Spinal cord (tissue), 10 donors: ENCODE data around the gene NARS2. TPM values are rescaled to one million over a fixed set of nuclear protein-coding genes. Genes with fewer than 3 reads are reported as not detected.

ENCODE experiments used
- DNase-seq, 6 donors: peaks; one replicate each; pipeline versions ENCODE4 v3.0.0 to v3.0.0-alpha.2; 2013 to 2015; ENCODE audit warnings: low spot score in 6 of 6, low read depth in 4 of 6
- H3K27ac ChIP-seq: one replicate; pipeline ENCODE4 v1.5.1; 2013; ENCODE audit warnings: low read depth, low read length, control low read depth
- H3K27me3 ChIP-seq: one replicate; pipeline ENCODE4 v1.6.1; 2013; ENCODE audit warnings: low read length; ENCODE audit not compliant: control insufficient read depth, insufficient read depth
- H3K36me3 ChIP-seq: one replicate; pipeline ENCODE4 v1.6.1; 2013; ENCODE audit warnings: low read length; ENCODE audit not compliant: control insufficient read depth, insufficient read depth
- H3K4me1 ChIP-seq: one replicate; pipeline ENCODE4 v1.6.1; 2013; ENCODE audit warnings: low read length; ENCODE audit not compliant: control insufficient read depth, insufficient read depth
- H3K4me3 ChIP-seq: one replicate; pipeline ENCODE4 v1.5.1; 2013; ENCODE audit warnings: low read depth, low read length, control low read depth
- H3K9me3 ChIP-seq: one replicate; pipeline ENCODE4 v1.6.1; 2013; ENCODE audit warnings: low read length; ENCODE audit not compliant: control insufficient read depth, insufficient read depth
- WGBS: methylation state at CpG from one replicate; pipeline ENCODE4 v1.1.5; 2013; ENCODE audit warnings: missing lambda C conversion rate; ENCODE audit not compliant: insufficient coverage; 5-methylcytosine and 5-hydroxymethylcytosine counted together
- polyA plus RNA-seq, 2 donors: library from polyadenylated mRNA; unstranded; fragments of 120-200 nt; gene quantifications; one replicate each; pipeline ENCODE4 v1.2.1, GENCODE V29; 2013; ENCODE audit not compliant: insufficient read length in 2 of 2
- total RNA-seq, 2 donors: library from RNA; depleted of rRNA in 1 of 2; stranded (reverse); fragments of 120-200 nt in 1 of 2; fragments of >200 nt in 1 of 2; gene quantifications; one replicate each; pipeline versions ENCODE4 v1.2.3 to v1.2.4, GENCODE V29; 2013 to 2014
- donor health status: healthy.

Gene NARS2
- total and polyA plus RNA-seq, 4 donors = 27.5 to 34.0 (median 30.6) TPM

DNA sequence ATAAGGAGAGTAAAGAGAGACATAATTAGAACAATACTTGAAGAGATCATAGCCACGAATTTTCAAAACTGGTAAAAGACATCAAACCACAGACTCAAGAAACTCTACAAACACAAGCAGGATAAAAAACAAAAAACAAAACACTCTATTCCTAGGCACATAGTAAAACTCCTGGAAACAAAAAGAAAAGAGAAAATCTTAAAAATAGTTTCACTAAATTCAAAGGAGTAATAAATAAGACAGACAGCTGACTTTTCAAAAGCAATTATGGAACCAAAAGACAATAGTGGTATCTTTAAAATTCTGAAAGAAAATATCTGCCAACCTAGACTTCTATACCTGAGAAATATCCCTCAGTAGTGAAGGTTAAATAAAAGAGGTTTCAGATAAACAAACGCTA lies 9.2 kb upstream of the NARS2 start:
- Histone ChIP-seq H3K36me3 (no peaks in the 10 kb centered on the region), H3K4me1 (no peaks in the 10 kb centered on the region), H3K27ac (no peak overlapping the region), H3K27me3 (no peaks in the 10 kb centered on the region), H3K9me3 (peaks cover 14% of the 10 kb centered on the region), H3K4me3 (no peak overlapping the region)
- DNase-seq = no peak
- no CpG with 5 or more reads among the region's 2 CpGs for WGBS

DNA sequence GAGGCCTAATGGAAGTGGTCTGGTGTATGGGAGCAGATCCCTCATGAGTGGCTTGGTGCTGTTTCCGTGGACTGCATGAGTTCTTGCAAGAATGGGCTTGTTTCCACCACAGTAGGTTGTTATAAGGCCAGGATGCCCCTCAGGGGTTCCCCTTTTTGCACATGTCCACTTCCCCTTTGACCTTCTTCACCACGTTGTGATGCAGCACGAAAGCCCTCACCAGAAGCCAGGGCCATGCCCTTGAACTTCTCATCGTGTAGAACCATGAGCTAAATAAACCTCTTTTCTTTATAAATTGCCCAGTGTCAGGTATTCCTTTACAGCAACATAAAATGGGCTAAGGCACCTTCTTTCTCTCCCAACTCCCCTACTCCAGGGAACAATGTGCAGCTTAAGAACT lies 2.8 kb upstream of the NARS2 start:
- H3K27ac ChIP-seq = no peak overlapping the region
- no peaks in the 10 kb centered on the region for H3K27me3 ChIP-seq
- H3K4me1 ChIP-seq = peaks cover 8% of the 10 kb centered on the region
- 83% methylated on average over 4 of the region's 4 CpGs for WGBS
- H3K4me3 ChIP-seq = no peak overlapping the region
- H3K36me3 ChIP-seq = peaks cover 2% of the 10 kb centered on the region
- no peak for DNase-seq
- H3K9me3 ChIP-seq = peaks cover 2% of the 10 kb centered on the region

DNA sequence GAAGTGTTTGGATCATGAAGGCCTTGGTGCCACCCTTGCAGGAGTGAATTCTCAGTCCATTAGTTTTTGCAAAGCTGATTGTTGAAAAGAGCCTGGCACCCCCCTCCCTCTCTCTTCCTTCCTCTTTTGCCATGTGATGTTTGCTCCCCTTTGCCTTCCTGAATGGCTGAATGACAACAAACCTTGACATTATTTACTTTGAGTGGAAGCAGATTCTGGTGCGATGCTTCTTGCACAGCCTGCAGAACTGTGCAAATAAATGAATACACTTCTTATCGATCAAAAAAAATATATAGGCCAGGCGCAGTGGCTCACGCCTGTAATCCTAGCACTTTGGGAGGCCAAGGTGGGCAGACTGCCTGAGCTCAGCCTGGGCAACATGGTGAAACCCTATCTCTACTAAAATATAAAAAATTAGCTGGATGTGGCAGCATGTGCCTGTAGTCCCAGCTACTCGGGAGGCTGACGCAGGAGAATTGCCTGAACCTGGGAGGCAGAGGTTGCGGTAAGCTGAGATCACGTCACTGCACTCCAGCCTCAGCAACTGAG lies 2.0 kb upstream of the NARS2 start:
- no peak overlapping the region for H3K27ac ChIP-seq
- no peak for DNase-seq
- no peaks in the 10 kb centered on the region for H3K9me3 ChIP-seq
- WGBS = 98% methylated on average over 6 of the region's 8 CpGs
- H3K4me1 ChIP-seq = peaks cover 8% of the 10 kb centered on the region
- peaks cover 2% of the 10 kb centered on the region for H3K36me3 ChIP-seq
- no peak overlapping the region for H3K4me3 ChIP-seq
- H3K27me3 ChIP-seq = no peaks in the 10 kb centered on the region

DNA sequence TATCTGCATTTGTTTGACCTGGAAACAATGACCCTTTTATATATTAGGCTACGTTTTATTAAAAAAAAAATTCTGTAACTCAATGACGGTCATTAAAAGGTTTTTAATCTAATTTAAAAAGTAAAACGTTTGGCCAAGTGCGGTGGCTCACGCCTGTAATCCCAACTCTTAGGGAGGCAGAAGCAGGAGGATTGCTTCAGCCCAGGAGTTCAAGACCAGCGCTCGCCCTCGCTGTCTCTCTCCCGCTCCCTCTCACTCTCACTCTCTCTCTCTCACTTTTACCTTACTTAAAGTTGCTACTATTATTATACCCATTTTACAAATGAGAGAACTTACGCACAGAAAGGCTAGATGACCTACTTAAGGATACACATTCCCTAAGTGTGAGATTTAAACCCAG lies 814 bp upstream of the NARS2 start:
- peak overlapping the region; percentile 88 for H3K27ac ChIP-seq
- no peak for DNase-seq
- WGBS = 34% methylated on average over 6 of the region's 10 CpGs
- H3K4me1 ChIP-seq = peaks cover 8% of the 10 kb centered on the region
- no peaks in the 10 kb centered on the region for H3K27me3 ChIP-seq
- peak overlapping the region; percentile 83 for H3K4me3 ChIP-seq
- H3K9me3 ChIP-seq = no peaks in the 10 kb centered on the region
- peaks cover 3% of the 10 kb centered on the region for H3K36me3 ChIP-seq

DNA sequence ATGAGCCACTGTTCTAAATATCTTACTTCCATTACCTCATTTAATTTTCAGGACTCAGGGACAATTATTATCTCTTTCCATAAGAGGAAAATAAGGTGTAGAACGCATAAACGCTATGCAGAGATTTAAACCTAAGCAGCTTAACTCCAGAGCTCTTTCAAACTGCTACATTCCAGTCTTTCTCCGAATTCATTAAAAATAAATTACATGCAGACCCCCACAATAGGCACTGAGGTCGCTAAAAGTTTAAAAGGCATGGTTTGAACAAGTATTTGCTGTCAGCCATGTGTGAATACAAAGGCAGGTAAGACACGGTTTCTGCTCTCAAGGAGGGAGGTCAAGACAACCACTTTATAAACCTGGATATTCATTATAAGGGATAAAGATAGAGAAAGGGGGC lies 983 bp downstream of the NARS2 start:
- no peak for DNase-seq
- peak overlapping the region; percentile 83 for H3K4me3 ChIP-seq
- H3K27me3 ChIP-seq = no peaks in the 10 kb centered on the region

DNA sequence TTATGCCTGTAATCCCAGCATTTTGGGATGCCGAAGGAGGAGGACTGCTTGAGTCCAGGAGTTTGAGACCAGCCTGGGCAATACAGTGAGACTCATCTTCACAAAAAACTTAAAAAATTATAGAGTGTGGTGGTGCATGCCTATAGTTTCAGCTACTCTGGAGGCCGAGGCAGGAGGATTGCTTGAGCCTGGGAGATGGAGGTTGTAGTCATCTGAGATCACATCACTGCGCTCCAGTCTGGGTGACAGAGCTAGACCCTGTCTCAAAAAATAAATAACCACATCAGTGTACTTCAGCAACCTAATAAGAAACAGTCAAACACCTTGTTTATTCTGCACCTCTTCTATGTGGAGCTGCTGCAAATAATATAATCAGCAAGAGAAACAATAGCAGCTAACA lies 1.4 kb downstream of the NARS2 start:
- Histone ChIP-seq H3K9me3 (no peaks in the 10 kb centered on the region), H3K4me3 (no peak overlapping the region), H3K4me1 (peaks cover 8% of the 10 kb centered on the region), H3K27me3 (no peaks in the 10 kb centered on the region), H3K36me3 (peaks cover 6% of the 10 kb centered on the region), H3K27ac (no peak overlapping the region)
- no peak for DNase-seq
- WGBS = no CpG with 5 or more reads among the region's 3 CpGs

More for the DNA sequence above, 983 bp downstream of the NARS2 start:
- WGBS = 0% methylated on average over 1 of the region's 5 CpGs
- H3K9me3 ChIP-seq = no peaks in the 10 kb centered on the region
- H3K27ac ChIP-seq = no peak overlapping the region
- H3K36me3 ChIP-seq = peaks cover 6% of the 10 kb centered on the region
- H3K4me1 ChIP-seq = peaks cover 8% of the 10 kb centered on the region

DNA sequence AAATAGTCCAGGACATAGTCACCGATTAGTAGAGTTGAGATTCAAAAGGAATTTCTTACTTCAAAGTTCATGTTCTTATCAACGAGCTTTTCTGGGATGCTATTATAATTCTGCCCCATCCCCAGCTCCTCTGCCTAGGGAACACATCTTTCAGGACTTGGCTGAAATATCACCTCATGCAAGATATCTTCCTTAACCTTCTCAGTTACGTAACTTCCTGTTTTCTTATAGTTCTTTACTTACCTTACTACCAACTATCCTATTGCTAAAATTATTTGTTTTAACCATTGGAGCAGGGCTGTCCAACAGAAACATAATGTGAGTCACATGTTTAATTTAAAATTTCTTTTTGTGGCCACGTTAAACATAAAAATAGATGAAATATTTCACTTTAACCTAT lies 2.3 kb downstream of the NARS2 start:
- peaks cover 8% of the 10 kb centered on the region for H3K4me1 ChIP-seq
- no peaks in the 10 kb centered on the region for H3K27me3 ChIP-seq
- WGBS = 50% methylated on average over 1 of the region's 4 CpGs
- H3K27ac ChIP-seq = no peak overlapping the region
- DNase-seq = no peak
- no peaks in the 10 kb centered on the region for H3K9me3 ChIP-seq
- no peak overlapping the region for H3K4me3 ChIP-seq
- peaks cover 6% of the 10 kb centered on the region for H3K36me3 ChIP-seq

DNA sequence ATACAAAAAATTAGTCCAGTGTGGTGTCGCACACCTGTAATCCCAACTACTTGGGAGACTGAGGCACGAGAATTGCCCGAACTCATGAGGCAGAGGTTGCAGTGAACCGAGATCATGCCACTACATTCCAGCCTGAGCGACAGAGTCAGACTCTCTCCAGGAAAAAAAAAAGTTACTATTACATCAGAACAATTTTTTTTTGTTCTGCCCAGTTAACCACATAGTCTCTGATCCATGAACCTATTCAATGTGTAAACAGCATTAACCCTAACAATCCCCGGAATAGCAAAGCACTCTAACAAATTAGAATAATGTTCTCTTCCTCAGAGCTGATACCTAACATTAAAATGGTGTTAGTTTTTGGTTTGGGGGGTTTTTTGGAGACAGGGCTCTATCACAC lies 4.6 kb downstream of the NARS2 start:
- Histone ChIP-seq H3K4me3 (no peak overlapping the region), H3K27me3 (no peaks in the 10 kb centered on the region), H3K27ac (no peak overlapping the region), H3K4me1 (peaks cover 3% of the 10 kb centered on the region), H3K36me3 (peaks cover 10% of the 10 kb centered on the region), H3K9me3 (no peaks in the 10 kb centered on the region)
- DNase-seq = no peak
- WGBS = 97% methylated on average over 5 of the region's 6 CpGs

DNA sequence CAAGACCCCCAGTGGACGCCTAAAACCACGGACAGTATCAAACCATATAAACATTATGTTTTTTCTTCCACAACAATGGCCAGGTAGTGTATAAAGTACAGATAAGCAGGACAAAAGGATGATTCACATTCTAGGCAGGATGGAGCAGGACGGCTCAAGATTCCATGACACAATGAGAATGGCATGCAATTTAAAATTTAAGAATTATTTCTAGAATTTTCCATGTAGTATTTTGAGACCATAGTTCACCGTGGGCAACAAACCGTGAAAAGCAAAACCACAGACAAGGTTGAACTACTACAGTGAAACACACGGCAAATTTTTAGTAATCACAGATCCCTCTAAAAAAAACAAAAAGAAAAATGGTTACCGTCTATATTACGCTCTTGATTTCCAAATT lies 7.5 kb downstream of the NARS2 start:
- no peak overlapping the region for H3K4me3 ChIP-seq
- no peak overlapping the region for H3K27ac ChIP-seq
- 81% methylated on average over 3 of the region's 8 CpGs for WGBS
- no peaks in the 10 kb centered on the region for H3K9me3 ChIP-seq
- peaks cover under 1% of the 10 kb centered on the region for H3K4me1 ChIP-seq
- DNase-seq = no peak
- H3K36me3 ChIP-seq = peaks cover 10% of the 10 kb centered on the region
- no peaks in the 10 kb centered on the region for H3K27me3 ChIP-seq

DNA sequence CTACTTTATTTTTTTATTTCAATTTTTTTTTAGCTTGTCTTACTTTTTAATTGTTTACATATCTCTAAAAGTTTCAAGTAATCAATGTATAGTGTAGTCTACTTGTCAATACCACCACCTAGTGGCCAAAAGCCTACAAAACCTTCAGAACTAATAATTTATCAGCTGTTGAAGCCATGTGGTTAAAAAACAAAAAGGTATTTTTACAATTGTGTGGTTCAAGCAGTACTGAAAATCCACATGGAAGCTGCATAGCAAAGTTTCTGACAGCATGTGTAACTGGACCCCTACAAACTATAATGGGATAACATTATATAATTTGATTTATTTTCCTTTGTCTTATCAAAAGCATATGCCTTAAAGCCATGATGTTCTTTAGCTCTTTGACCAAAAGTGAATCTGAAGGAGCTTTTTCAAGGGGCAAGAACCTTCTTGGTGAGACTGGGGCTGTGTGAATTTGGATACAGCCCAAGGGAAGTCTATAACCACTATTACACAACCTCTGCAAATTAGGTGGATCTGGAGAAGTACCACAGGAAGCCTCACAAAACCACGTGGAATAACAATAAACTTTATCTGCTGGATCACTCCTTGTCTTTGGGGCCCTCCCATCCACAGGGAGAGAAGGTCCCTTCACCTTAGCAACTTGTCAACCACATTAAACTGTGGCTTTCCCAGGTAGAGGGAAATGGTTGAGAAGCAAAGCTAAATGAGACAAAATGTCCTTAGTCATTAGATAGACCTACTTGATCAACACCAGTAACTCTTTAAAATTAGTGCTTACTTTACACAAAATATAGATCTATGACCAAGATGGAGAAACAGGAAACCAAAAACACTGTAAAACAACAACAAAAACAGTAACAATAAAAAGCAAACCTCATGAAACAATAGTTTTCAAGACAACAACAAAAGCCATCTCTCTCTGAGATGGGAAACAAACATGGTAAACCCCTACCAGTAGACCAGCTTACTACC lies 9.9 kb downstream of the NARS2 start:
- Histone ChIP-seq H3K9me3 (no peaks in the 10 kb centered on the region), H3K27me3 (no peaks in the 10 kb centered on the region), H3K36me3 (peaks cover 7% of the 10 kb centered on the region), H3K4me1 (peaks cover 3% of the 10 kb centered on the region), H3K27ac (no peak overlapping the region), H3K4me3 (no peak overlapping the region)
- DNase-seq = peak in 5 of 6 donors; percentile 45 to 92 (median 58)
- 80% methylated on average over 1 of the region's 1 CpG for WGBS
